Posterior vena cava (tissue), 2 donors: ENCODE measurements around the gene KRT15. TPM values are rescaled to one million over a fixed set of nuclear protein-coding genes. Genes with fewer than 3 reads are reported as not detected.

ENCODE experiments used
- DNase-seq: peaks from one replicate; pipeline ENCODE4 v3.0.0-alpha.2; 2020; ENCODE audit warnings: low spot score
- intact Hi-C, 2 donors: fragments of 100-400 bp; cut with DNase I; formaldehyde crosslinking; loops; one replicate each; pipeline versions ENCODE4 v1.14.1 to v1.14.2; 2022 to 2023
- total RNA-seq, 2 donors: library from RNA; stranded (reverse); fragmentation: NEBNext Ultra II Directional; extraction: Animal tissue kit (Norgen Biotek cat#: 25700); gene quantifications; one replicate each; pipeline ENCODE4 v1.2.1, GENCODE V29; 2021
- donor health status: DM: yes; HTN: yes; CAD: no.
- donor health status: DM: yes; HTN: yes; CAD: no.

Gene KRT15
- total RNA-seq, 2 donors from 2014 or later = not detected

- intact Hi-C loops = no loop called here
- DNase-seq = no peak
Measured at GRCh38 chr17:41512546-41513167, 6.0 kb downstream of the KRT15 start.

- intact Hi-C loops = no loop called here
- DNase-seq = no peak
Measured at GRCh38 chr17:41511716-41512115, 7.0 kb downstream of the KRT15 start.

GRCh38 chr17:41511116-41511515 is 7.6 kb downstream of the KRT15 start:
- no peak for DNase-seq
- intact Hi-C loops = no loop called here

- intact Hi-C loops = no loop called here
- no peak for DNase-seq
Measured at GRCh38 chr17:41510251-41511065, 8.2 kb downstream of the KRT15 start.

- intact Hi-C loops = no loop called here
- DNase-seq = no peak
Measured at GRCh38 chr17:41507315-41507880, 11.3 kb downstream of the KRT15 start.

GRCh38 chr17:41505809-41506767 is 12.6 kb downstream of the KRT15 start:
- no peak for DNase-seq
- intact Hi-C loops = no loop called here

- intact Hi-C loops = no loop called here
- DNase-seq = no peak
Measured at GRCh38 chr17:41505007-41505808, 13.5 kb downstream of the KRT15 start, which contains the start of gene KRT13. Gene KRT13 (minus strand): TSS chr17:41505612. CDS start chr17:41505550, 62 bp downstream.

- intact Hi-C loops = no loop called here
- no peak for DNase-seq
Measured at GRCh38 chr17:41504246-41504977, 14.3 kb downstream of the KRT15 start.

- no peak for DNase-seq
- intact Hi-C loops = no loop called here
Measured at GRCh38 chr17:41503202-41503601, 15.5 kb downstream of the KRT15 start.

- intact Hi-C loops = no loop called here
- DNase-seq = no peak
Measured at GRCh38 chr17:41500131-41500911, 18.4 kb downstream of the KRT15 start.

GRCh38 chr17:41499714-41500113 is 19.0 kb downstream of the KRT15 start:
- intact Hi-C loops = no loop called here
- no peak for DNase-seq

GRCh38 chr17:41498276-41498675 is 20.4 kb downstream of the KRT15 start:
- intact Hi-C loops = no loop called here
- DNase-seq = no peak

GRCh38 chr17:41496803-41497484 is 21.7 kb downstream of the KRT15 start:
- intact Hi-C loops = no loop called here
- peak; percentile 92 for DNase-seq

GRCh38 chr17:41494524-41494923 is 24.2 kb downstream of the KRT15 start:
- DNase-seq = no peak
- intact Hi-C loops = no loop called here

- DNase-seq = peak; percentile 71
- intact Hi-C loops = no loop called here
Measured at GRCh38 chr17:41492771-41493170, 25.9 kb downstream of the KRT15 start.

GRCh38 chr17:41492351-41492750 is 26.3 kb downstream of the KRT15 start:
- peak; percentile 54 for DNase-seq
- intact Hi-C loops = no loop called here

- peak; percentile 76 for DNase-seq
- intact Hi-C loops = no loop called here
Measured at GRCh38 chr17:41491476-41491875, 27.2 kb downstream of the KRT15 start.
